IMR-90 (cell line): ENCODE data around the gene STRA6. TPM values are rescaled to one million over a fixed set of nuclear protein-coding genes. Genes with fewer than 3 reads are reported as not detected.

Source experiments
- ATAC-seq: fragments of 200-7000 bp; cut with Tn5 transposase; 2 replicates; pipeline ENCODE4 v1.9.1; 2020; ENCODE audit warnings: low read depth, mild to moderate bottlenecking, moderate library complexity
- BruUV-seq: library from RNA; stranded (reverse); fragments of 400-500 nt; replicated peaks from 2 replicates; lab custom pipeline; 2021; lab: Mats Ljungman, UMichigan
- CTCF ChIA-PET: fragments of 300-600 bp; formaldehyde crosslinking; extraction: SDS; loops from one replicate; lab custom pipeline; 2021; ENCODE audit warnings: antibody characterized with exemption; lab: Yijun Ruan, JAX
- POLR2A ChIA-PET: fragments of 300-600 bp; sonication (Branson Sonifier 250); formaldehyde crosslinking; loops from one replicate; lab custom pipeline; 2022; ENCODE audit warnings: antibody characterized with exemption; ENCODE audit not compliant: unreplicated experiment; lab: Charles Lee
- DNase-seq: peaks from one replicate; pipeline ENCODE4 v3.0.0; 2013
- H2AFZ ChIP-seq: replicated peaks from 2 replicates; pipeline ENCODE3; 2013; ENCODE audit warnings: low read length, mild to moderate bottlenecking; ENCODE audit not compliant: poor library complexity
- H2AK5ac ChIP-seq: 2 replicates; pipeline ENCODE4 v1.6.1; 2013; ENCODE audit warnings: low read depth, low read length, inconsistent platforms
- H2AK9ac ChIP-seq: replicated peaks from 2 replicates; pipeline ENCODE3; 2013; ENCODE audit warnings: mild to moderate bottlenecking, low read depth, low read length, moderate library complexity; ENCODE audit not compliant: poor library complexity
- H2BK120ac ChIP-seq: 2 replicates; pipeline ENCODE4 v1.6.1; 2013; ENCODE audit warnings: low read depth, low read length, inconsistent platforms
- H2BK15ac ChIP-seq: 3 replicates; pipeline ENCODE4 v1.6.1; 2013; ENCODE audit warnings: low read depth, low read length, inconsistent platforms
- H2BK20ac ChIP-seq: 2 replicates; pipeline ENCODE4 v1.6.1; 2013; ENCODE audit warnings: low read depth, mild to moderate bottlenecking, inconsistent platforms, low read length, moderate library complexity
- H2BK5ac ChIP-seq: 2 replicates; pipeline ENCODE4 v1.6.1; 2013; ENCODE audit warnings: mild to moderate bottlenecking, low read depth, low read length, inconsistent platforms; ENCODE audit not compliant: poor library complexity, severe bottlenecking
- H3K14ac ChIP-seq: replicated peaks from 2 replicates; pipeline ENCODE4 v1.6.1; 2013; ENCODE audit warnings: low read depth, low read length, inconsistent platforms
- H3K18ac ChIP-seq: 2 replicates; pipeline ENCODE4 v1.6.1; 2013; ENCODE audit warnings: low read depth, low read length, control low read depth
- H3K23ac ChIP-seq: 2 replicates; pipeline ENCODE4 v1.6.1; 2013; ENCODE audit warnings: low read depth, low read length, inconsistent platforms
- H3K27ac ChIP-seq: 2 replicates; pipeline ENCODE4 v1.5.1; 2013; ENCODE audit warnings: mild to moderate bottlenecking, control low read depth, low read length; ENCODE audit not compliant: insufficient read depth
- H3K27me3 ChIP-seq: 2 replicates; pipeline ENCODE4 v1.6.1; 2013; ENCODE audit warnings: low read length; ENCODE audit not compliant: control insufficient read depth, insufficient read depth
- H3K36me3 ChIP-seq: 2 replicates; pipeline ENCODE4 v1.6.1; 2013; ENCODE audit warnings: low read length, mixed read lengths; ENCODE audit not compliant: control insufficient read depth, insufficient read depth
- H3K4ac ChIP-seq: 2 replicates; pipeline ENCODE4 v1.6.1; 2013; ENCODE audit warnings: low read depth, low read length, inconsistent platforms
- H3K4me1 ChIP-seq: 2 replicates; pipeline ENCODE4 v1.6.1; 2013; ENCODE audit warnings: low read length, mixed read lengths; ENCODE audit not compliant: control insufficient read depth, insufficient read depth
- H3K4me2 ChIP-seq: 2 replicates; pipeline ENCODE4 v1.6.1; 2013; ENCODE audit warnings: low read depth, mild to moderate bottlenecking, control low read depth, low read length, moderate library complexity
- H3K4me3 ChIP-seq: 2 replicates; pipeline ENCODE4 v1.5.1; 2013; ENCODE audit warnings: low read depth, mild to moderate bottlenecking, control low read depth, low read length, moderate library complexity; ENCODE audit not compliant: insufficient read depth
- H3K56ac ChIP-seq: 2 replicates; pipeline ENCODE4 v1.6.1; 2013; ENCODE audit warnings: low read length, inconsistent platforms; ENCODE audit not compliant: insufficient read depth; ENCODE audit errors: extremely low read depth
- H3K79me1 ChIP-seq, 2 experiments: 2 replicates each; pipeline ENCODE4 v1.6.1; 2013; ENCODE audit warnings: low read length in 2 of 2, inconsistent platforms in 1 of 2, low read depth in 1 of 2
- H3K9ac ChIP-seq: 2 replicates; pipeline ENCODE4 v1.6.1; 2013; ENCODE audit warnings: low read depth, low read length, control low read depth
- H3K9me1 ChIP-seq: 2 replicates; pipeline ENCODE4 v1.6.1; 2013; ENCODE audit warnings: low read length, inconsistent platforms; ENCODE audit not compliant: insufficient read depth
- H3K9me3 ChIP-seq: 2 replicates; pipeline ENCODE4 v1.6.1; 2013; ENCODE audit warnings: low read length; ENCODE audit not compliant: control insufficient read depth, insufficient read depth
- H4K20me1 ChIP-seq: 2 replicates; pipeline ENCODE4 v1.6.1; 2013; ENCODE audit warnings: low read length, inconsistent platforms; ENCODE audit not compliant: insufficient read depth
- H4K5ac ChIP-seq: 2 replicates; pipeline ENCODE4 v1.6.1; 2013; ENCODE audit warnings: mild to moderate bottlenecking, low read depth, low read length, control low read depth
- H4K8ac ChIP-seq, 2 experiments: 2 replicates each; pipeline ENCODE4 v1.6.1; 2013; ENCODE audit warnings: low read depth in 2 of 2, low read length in 2 of 2, control low read depth in 1 of 2, inconsistent platforms in 1 of 2
- H4K91ac ChIP-seq: 2 replicates; pipeline ENCODE4 v1.6.1; 2013; ENCODE audit warnings: low read depth, low read length, inconsistent platforms; ENCODE audit not compliant: insufficient read depth
- BHLHE40 ChIP-seq: fragments of 150-350 bp; IDR thresholded peaks from 2 replicates; pipeline ENCODE4 v1.6.1; 2016; ENCODE audit warnings: mild to moderate bottlenecking, low read depth, low read length
- CHD1 ChIP-seq: IDR thresholded peaks from 2 replicates; pipeline ENCODE4 v1.6.1; 2012; ENCODE audit warnings: low read depth, low read length, improper control_type of control experiment
- ELK1 ChIP-seq: fragments of 150-350 bp; IDR thresholded peaks from 2 replicates; pipeline ENCODE4 v1.6.1; 2016; ENCODE audit warnings: low read depth, mild to moderate bottlenecking, low read length, moderate library complexity, borderline replicate concordance
- FOS ChIP-seq: fragments of 150-350 bp; IDR thresholded peaks from 2 replicates; pipeline ENCODE4 v1.6.1; 2016; ENCODE audit warnings: low read depth, low read length
- MAFK ChIP-seq: IDR thresholded peaks from 2 replicates; pipeline ENCODE4 v1.6.1; 2012; ENCODE audit warnings: low read depth, low read length, improper control_type of control experiment
- MXI1 ChIP-seq: IDR thresholded peaks from 2 replicates; pipeline ENCODE4 v1.6.1; 2012; ENCODE audit warnings: low read depth, mild to moderate bottlenecking, low read length, moderate library complexity, borderline replicate concordance
- NFE2L2 ChIP-seq: fragments of 150-350 bp; IDR thresholded peaks from 2 replicates; pipeline ENCODE4 v1.6.1; 2016; ENCODE audit warnings: low read depth, mild to moderate bottlenecking, low read length
- POLR2A ChIP-seq: IDR thresholded peaks from 2 replicates; pipeline ENCODE4 v1.6.1; 2012; ENCODE audit warnings: mild to moderate bottlenecking, low read depth, low read length
- RAD21 ChIP-seq: IDR thresholded peaks from 2 replicates; pipeline ENCODE4 v1.6.1; 2012; ENCODE audit warnings: low read length, improper control_type of control experiment
- RCOR1 ChIP-seq: IDR thresholded peaks from 2 replicates; pipeline ENCODE4 v1.6.1; 2012; ENCODE audit warnings: mild to moderate bottlenecking, low read length, improper control_type of control experiment; ENCODE audit not compliant: insufficient replicate concordance
- RFX5 ChIP-seq: IDR thresholded peaks from 2 replicates; pipeline ENCODE4 v1.8.0; 2012; ENCODE audit warnings: low read depth, mild to moderate bottlenecking, low read length, moderate library complexity
- SMC3 ChIP-seq: fragments of 150-350 bp; IDR thresholded peaks from 2 replicates; pipeline ENCODE4 v1.6.1; 2016; ENCODE audit warnings: low read depth, mild to moderate bottlenecking, antibody characterized with exemption, low read length, moderate library complexity
- WGBS, 2 experiments: methylation state at CpG; one replicate each; pipeline versions ENCODE4 v1.1.5 to v1.1.7; 2013; ENCODE audit warnings: missing lambda C conversion rate in 2 of 2; ENCODE audit not compliant: insufficient read length in 1 of 2; ENCODE audit errors: extremely low coverage in 2 of 2; 5-methylcytosine and 5-hydroxymethylcytosine counted together
- dilution Hi-C: fragments of 300-500 bp; cut with HindIII; formaldehyde crosslinking; loops from one replicate; pipeline ENCODE4 v1.14.3; 2018; ENCODE audit warnings: low sequenced_read_pairs; ENCODE audit not compliant: unreplicated experiment
- in situ Hi-C: fragments of 300-500 bp; cut with MboI; formaldehyde crosslinking; loops from 3 replicates; pipeline ENCODE4 v1.14.3; 2019; ENCODE audit warnings: low sequenced_read_pairs, inconsistent platforms, mixed read lengths
- intact Hi-C: fragments of 100-400 bp; cut with micrococcal nuclease; formaldehyde crosslinking; loops from 2 replicates; pipeline ENCODE4 v1.10.0; 2022
- polyA plus RNA-seq, 3 experiments: library from polyadenylated mRNA; depleted of rRNA; stranded (reverse); fragments of >200 nt; gene quantifications; 2 replicates each; pipeline ENCODE4 v1.2.3, GENCODE V29; 2012; ENCODE audit warnings: low replicate concordance in 1 of 3
- total RNA-seq: library from RNA; depleted of rRNA; stranded (reverse); fragments of >200 nt; gene quantifications from 2 replicates; pipeline ENCODE4 v1.2.3, GENCODE V29; 2012
- TF ChIP-seq, protein P1 (sequence below): fragments of 150-350 bp; IDR thresholded peaks from 2 replicates; pipeline ENCODE4 v1.6.1; 2017; ENCODE audit warnings: mild to moderate bottlenecking, antibody characterized with exemption, low read length, low read depth

The STRA6 gene
- total and polyA plus RNA-seq, 2 of the 4 experiments (the other 2 are of a cell fraction): 0.17 TPM; not detected in 1

- Histone ChIP-seq H3K79me1 (no peaks in the 10 kb centered on the region), H4K91ac (no peak overlapping the region), H2BK20ac (no peak overlapping the region), H3K27ac (no peak overlapping the region), H3K4me2 (no peak overlapping the region), H3K27me3 (peaks cover 30% of the 10 kb centered on the region), H3K23ac (no peak overlapping the region), H3K56ac (no peak overlapping the region), H3K4me3 (no peak overlapping the region), H2AK9ac (no peak overlapping the region), H2AK5ac (no peak overlapping the region), H3K18ac (no peak overlapping the region), H2AFZ (no peak overlapping the region), H3K14ac (no peak overlapping the region), H3K36me3 (no peaks in the 10 kb centered on the region), H3K9ac (no peak overlapping the region), H2BK5ac (no peak overlapping the region), H2BK120ac (no peak overlapping the region), H3K4ac (no peak overlapping the region), H4K8ac (no peak overlapping the region), H3K9me1 (no peaks in the 10 kb centered on the region; the same call in 1 of the 2 replicates), H3K4me1 (peaks cover 15% of the 10 kb centered on the region), H4K20me1 (no peaks in the 10 kb centered on the region; the same call in 1 of the 2 replicates), H4K5ac (no peak overlapping the region), H2BK15ac (no peak overlapping the region), H3K9me3 (no peaks in the 10 kb centered on the region)
- ChIA-PET POLR2A (no interaction called here), CTCF (no interaction called here)
- intact Hi-C loops: no loop called here
- no CpG with 5 or more reads among the region's 1 CpG for WGBS, 2 experiments
- TF ChIP-seq, protein P1, sequence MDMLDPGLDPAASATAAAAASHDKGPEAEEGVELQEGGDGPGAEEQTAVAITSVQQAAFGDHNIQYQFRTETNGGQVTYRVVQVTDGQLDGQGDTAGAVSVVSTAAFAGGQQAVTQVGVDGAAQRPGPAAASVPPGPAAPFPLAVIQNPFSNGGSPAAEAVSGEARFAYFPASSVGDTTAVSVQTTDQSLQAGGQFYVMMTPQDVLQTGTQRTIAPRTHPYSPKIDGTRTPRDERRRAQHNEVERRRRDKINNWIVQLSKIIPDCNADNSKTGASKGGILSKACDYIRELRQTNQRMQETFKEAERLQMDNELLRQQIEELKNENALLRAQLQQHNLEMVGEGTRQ: no peak
- TF ChIP-seq ELK1: no peak
- no peak for TF ChIP-seq MXI1
- TF ChIP-seq FOS: no peak
- TF ChIP-seq CHD1: no peak
- no peak for TF ChIP-seq POLR2A
- no peak for TF ChIP-seq NFE2L2
- TF ChIP-seq MAFK: no peak
- TF ChIP-seq RCOR1: no peak
- TF ChIP-seq RAD21: no peak
- TF ChIP-seq BHLHE40: no peak
- TF ChIP-seq RFX5: no peak
- no peak for TF ChIP-seq SMC3
- ATAC-seq (no peak), DNase-seq (no peak)
- dilution Hi-C loops: no loop called here
- in situ Hi-C loops: no loop called here
- BruUV-seq: no TSS peak
Observed at GRCh38 chr15:74171965-74172541, 30.5 kb downstream of the STRA6 start.
